Suppressor macrophage (primary cell): Measurements from ENCODE around the gene HTRA3.

Experiments
- DNase-seq, 4 experiments: peaks; one replicate each; pipeline ENCODE4 v3.0.0-alpha.2; 2020 to 2022

HTRA3 gene

DNA sequence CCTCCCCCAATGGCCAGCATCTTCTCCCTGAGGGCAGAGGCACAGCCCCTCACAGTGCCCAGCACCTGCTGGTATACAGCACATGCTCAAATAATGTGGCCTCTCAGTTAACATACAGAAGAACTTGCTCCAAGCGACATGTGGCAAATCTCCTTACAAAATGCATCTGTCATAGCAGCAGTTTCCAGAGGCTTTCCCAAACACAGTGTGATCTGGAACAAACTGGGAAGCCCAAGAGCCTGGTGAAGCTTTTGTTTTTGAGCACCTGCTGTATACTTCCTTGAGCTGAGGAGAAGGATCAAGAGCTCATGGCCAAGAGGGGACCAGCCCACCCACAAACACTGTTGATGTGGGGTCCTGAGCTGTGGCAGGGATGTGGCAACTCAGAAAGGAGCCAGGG is 34.8 kb upstream of the HTRA3 start:
- no peak for DNase-seq

DNA sequence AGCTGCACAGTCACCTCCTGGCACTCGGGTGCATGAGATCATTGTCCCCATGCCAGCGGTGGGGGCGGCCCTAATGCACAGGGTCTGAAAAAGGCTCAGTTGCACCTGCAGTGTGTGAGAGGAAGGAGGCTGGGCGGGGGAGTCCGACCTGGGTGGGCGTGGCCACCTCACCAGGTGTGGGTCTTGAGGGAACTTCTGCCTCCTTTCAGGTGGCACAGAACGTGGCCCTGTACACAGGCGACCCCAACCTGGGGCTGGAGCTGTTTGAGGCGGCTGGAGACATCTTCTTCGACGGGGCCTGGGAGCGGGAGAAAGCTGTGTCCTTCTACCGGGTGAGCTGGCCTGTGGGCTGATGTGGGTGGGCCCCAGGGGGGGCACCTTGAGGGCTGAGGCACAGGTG is 34.3 kb upstream of the HTRA3 start:
- no peak for DNase-seq

DNA sequence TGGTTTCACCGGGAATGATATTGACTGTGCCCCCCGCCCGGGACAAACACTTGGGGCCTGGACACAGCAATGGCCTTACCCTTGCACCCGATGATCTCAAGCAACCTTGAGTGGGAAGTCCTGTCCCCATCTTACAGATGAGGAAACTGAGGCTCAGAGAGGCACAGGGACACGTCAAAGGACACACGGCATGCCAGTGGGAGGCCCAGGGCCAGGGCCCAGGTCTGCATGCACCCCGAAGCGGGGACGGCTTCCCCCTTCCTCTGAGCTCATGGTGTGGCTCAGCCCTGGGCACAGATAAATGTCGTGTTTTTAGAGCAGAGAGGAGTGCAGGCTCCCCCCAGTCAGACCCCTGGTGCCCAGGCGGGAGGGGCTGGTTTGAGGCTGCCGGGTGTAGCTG is 33.9 kb upstream of the HTRA3 start:
- no peak for DNase-seq

- no peak for DNase-seq
These were observed 33.2 kb upstream of the HTRA3 start for GRCh38 chr4:8236106-8236919.

GRCh38 chr4:8236920-8237195 is 32.7 kb upstream of the HTRA3 start:
- no peak for DNase-seq

DNA sequence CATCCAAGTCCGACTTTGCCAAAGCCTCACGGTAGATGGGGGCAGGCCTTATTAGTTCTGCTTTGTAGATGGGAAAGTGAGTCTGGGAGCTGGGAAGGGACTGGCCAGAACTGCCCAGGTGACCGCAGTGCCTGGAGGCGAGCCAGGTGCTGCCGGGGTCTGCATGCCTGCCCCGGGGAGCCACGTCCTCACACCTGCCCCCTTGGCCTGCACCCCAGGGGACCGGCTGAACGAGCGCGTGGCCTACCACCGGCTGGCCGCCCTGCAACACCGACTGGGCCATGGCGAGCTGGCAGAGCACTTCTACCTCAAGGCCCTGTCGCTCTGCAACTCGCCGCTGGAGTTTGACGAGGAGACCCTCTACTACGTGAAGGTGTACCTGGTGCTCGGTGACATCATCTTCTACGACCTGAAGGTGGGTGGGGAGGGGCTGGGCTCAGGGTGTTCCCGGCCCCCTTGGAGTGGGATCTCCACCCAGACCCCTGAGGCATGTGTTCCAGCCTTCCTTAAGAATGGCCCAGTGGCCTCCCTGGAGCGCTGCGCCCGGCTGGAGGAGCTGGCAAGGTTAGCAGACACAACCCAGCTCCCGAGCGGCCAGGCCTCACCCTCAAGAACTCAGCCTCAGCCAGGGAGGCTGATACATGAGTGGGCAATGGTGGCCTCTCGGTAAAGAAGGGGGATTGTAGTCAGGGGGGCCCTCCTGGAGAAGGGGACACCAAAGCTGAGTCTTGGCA is 32.1 kb upstream of the HTRA3 start:
- no peak for DNase-seq

- DNase-seq: peak in 2 of 4 experiments; percentile 37 to 43
These were observed 31.5 kb upstream of the HTRA3 start for GRCh38 chr4:8238036-8238511.

- DNase-seq: peak; percentile 47 to 79 (median 64)
These were observed 31.0 kb upstream of the HTRA3 start for GRCh38 chr4:8238515-8239053.

- no peak for DNase-seq
These were observed 30.3 kb upstream of the HTRA3 start for GRCh38 chr4:8239226-8239625.

GRCh38 chr4:8239661-8240060 is 29.9 kb upstream of the HTRA3 start:
- no peak for DNase-seq

- peak; percentile 40 to 64 (median 56) for DNase-seq
These were observed 29.1 kb upstream of the HTRA3 start for GRCh38 chr4:8240211-8241041.

- DNase-seq: no peak
These were observed 28.3 kb upstream of the HTRA3 start for GRCh38 chr4:8241211-8241779.

GRCh38 chr4:8241895-8242696 is 27.5 kb upstream of the HTRA3 start:
- peak; percentile 83 to 92 (median 92) for DNase-seq

- no peak for DNase-seq
These were observed 26.6 kb upstream of the HTRA3 start for GRCh38 chr4:8242782-8243560.

DNA sequence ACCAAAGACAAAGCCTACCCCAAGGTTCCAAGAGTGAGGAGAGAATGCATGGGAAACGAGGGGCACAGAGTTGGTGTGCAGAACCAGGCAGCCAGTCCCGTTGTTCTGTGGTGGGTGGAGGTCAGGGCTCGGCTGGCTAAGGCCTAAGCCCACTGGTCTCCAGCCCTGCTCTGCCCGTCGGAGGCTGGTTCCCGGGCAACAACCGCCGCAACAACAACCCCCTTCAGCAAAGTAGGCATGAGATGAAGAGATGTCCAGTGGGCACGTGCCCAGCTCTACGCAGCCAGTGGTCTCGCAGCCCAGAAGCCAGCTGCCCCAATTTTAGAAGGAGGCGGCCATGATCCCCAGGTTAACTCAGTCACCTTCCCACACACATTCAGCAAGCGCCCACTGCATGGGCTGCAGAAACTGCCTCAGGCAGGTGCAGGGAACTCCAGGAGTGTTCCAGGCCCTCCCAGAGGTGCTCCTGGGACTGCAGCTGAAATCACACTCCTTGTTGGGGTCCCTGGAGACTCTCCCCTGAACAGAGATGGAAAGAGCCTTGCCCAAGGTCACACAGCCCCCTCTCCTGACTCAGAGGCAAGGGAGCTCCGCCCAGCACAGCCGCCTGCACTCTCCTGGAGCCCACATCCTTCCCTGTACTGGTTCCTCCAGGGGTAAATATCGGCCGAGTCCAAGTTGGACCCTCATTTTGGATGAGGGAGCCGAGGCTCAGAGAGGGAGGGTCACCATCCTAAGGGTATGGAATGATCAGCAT is 25.4 kb upstream of the HTRA3 start:
- DNase-seq: no peak

- no peak for DNase-seq
These were observed 24.6 kb upstream of the HTRA3 start for GRCh38 chr4:8244931-8245460.

DNA sequence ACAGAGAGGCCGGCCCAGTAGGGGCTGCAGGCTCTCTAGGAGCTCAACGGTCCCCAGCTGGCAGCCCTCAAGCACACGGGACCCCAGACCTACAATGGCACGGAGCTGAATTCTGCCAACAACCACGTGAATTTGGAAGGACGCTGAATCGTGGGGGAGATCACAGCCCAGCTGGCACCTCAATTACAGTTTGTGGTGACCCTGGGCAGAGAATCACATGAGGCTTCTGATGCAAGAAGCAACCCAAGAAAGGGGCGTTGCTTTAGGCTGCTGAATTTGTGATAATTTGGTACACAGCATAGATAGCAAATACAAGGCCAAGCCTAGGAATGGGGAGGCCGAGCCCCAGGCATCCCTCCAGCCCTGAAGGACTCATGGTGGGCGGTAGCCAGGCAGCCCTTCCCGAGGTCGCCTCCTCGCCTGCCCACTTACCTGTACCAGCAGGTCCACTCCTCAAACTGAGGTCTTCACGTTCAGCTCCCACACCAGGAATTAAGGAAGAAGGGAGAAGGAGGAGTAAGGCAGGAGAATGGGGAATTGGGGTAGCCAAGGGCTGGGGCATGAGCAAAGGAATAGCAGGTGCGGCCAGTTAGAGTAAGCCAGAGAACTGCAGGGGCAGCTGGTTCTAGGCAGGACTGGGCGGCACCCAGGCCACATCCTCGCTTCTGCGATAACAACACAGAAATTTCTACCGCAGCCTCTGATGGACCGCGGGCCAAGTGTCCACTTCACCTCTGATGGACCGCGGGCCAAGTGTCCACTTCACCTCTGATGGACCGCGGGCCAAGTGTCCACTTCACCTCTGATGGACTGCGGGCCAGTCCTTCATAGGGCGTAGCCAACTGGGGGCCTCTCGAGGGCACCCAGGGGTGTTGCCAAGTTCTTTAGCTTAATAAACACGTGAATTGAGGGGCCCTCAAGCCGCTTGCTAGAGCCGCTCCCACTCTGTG is 23.4 kb upstream of the HTRA3 start:
- DNase-seq: peak in 3 of 4 experiments; percentile 61 to 72 (median 63)
